SK-N-SH (cell line): Measurements from ENCODE around the gene UBA1. TPM values are rescaled to one million over a fixed set of nuclear protein-coding genes. Genes with fewer than 3 reads are reported as not detected.

Experiments used
- CTCF ChIA-PET: fragments of 300-600, 350-600 bp; formaldehyde crosslinking; extraction: SDS; loops from one replicate; lab custom pipeline; 2021; lab: Yijun Ruan, JAX
- POLR2A ChIA-PET: fragments of 350-600 bp; sonication (Branson Sonifier 250); formaldehyde crosslinking; extraction: SDS; loops from one replicate; lab custom pipeline; 2020; ENCODE audit warnings: antibody characterized with exemption, inconsistent platforms; lab: Yijun Ruan, JAX
- DNase-seq: peaks from one replicate; pipeline ENCODE4 v3.0.0; 2012
- H2AFZ ChIP-seq: fragments of 200-600 bp; sonication (generic); 2 replicates; pipeline ENCODE4 v1.8.1; 2016; ENCODE audit warnings: antibody characterized with exemption, mild to moderate bottlenecking, low read depth
- H3F3A ChIP-seq: fragments of 200-600 bp; sonication (generic); replicated peaks from 2 replicates; pipeline ENCODE3; 2016; ENCODE audit warnings: antibody characterized with exemption, mild to moderate bottlenecking; ENCODE audit not compliant: insufficient read depth
- H3K27ac ChIP-seq, 2 experiments: fragments of 200-500 bp in 1 of 2; fragments of 200-600 bp in 1 of 2; sonication (Bioruptor generic) in 1 of 2; sonication (generic), shearing (Covaris generic) in 1 of 2; 2 replicates each; pipeline versions ENCODE4 v1.5.1 to v1.6.1; 2014 to 2016; ENCODE audit warnings: low read depth in 2 of 2, inconsistent platforms in 1 of 2, low read length in 1 of 2, mild to moderate bottlenecking in 1 of 2, mixed read lengths in 1 of 2
- H3K27me3 ChIP-seq: fragments of 200-600 bp; sonication (generic), shearing (Covaris generic); 2 replicates; pipeline ENCODE4 v1.6.1; 2016; ENCODE audit warnings: mixed run types; ENCODE audit not compliant: insufficient read depth
- H3K36me3 ChIP-seq, 2 experiments: fragments of 200-500 bp in 1 of 2; fragments of 200-600 bp in 1 of 2; sonication (Bioruptor generic) in 1 of 2; sonication (generic) in 1 of 2; replicated peaks in 1 of 2; 2 replicates each; pipeline versions ENCODE3 to v1.5.1; 2014 to 2016; ENCODE audit warnings: low read length in 1 of 2, mild to moderate bottlenecking in 1 of 2; ENCODE audit not compliant: insufficient read depth in 2 of 2, control insufficient read depth in 1 of 2
- H3K4me1 ChIP-seq, 2 experiments: fragments of 200-500 bp in 1 of 2; fragments of 200-600 bp in 1 of 2; sonication (Bioruptor generic) in 1 of 2; sonication (generic), shearing (Covaris generic) in 1 of 2; 2 replicates each; pipeline versions ENCODE4 v1.5.1 to v1.6.1; 2014 to 2016; ENCODE audit warnings: low read depth in 1 of 2, low read length in 1 of 2, mixed run types in 1 of 2; ENCODE audit not compliant: insufficient read depth in 2 of 2, control insufficient read depth in 1 of 2
- H3K4me2 ChIP-seq: fragments of 200-600 bp; sonication (generic), shearing (Covaris generic); 2 replicates; pipeline ENCODE4 v1.6.1; 2017; ENCODE audit warnings: mixed run types
- H3K4me3 ChIP-seq, 2 experiments: fragments of 200-500 bp in 1 of 2; fragments of 200-600 bp in 1 of 2; sonication (Bioruptor generic) in 1 of 2; sonication (generic), shearing (Covaris generic) in 1 of 2; 2 replicates each; pipeline versions ENCODE4 v1.5.1 to v1.8.1; 2014 to 2016; ENCODE audit warnings: low read depth in 2 of 2, inconsistent platforms in 1 of 2, low read length in 1 of 2, mild to moderate bottlenecking in 1 of 2, mixed read lengths in 1 of 2, moderate library complexity in 1 of 2
- H3K79me2 ChIP-seq: fragments of 200-600 bp; sonication (generic); 2 replicates; pipeline ENCODE4 v1.8.1; 2017; ENCODE audit warnings: mild to moderate bottlenecking; ENCODE audit not compliant: insufficient read depth
- H3K9ac ChIP-seq: fragments of 200-600 bp; sonication (generic); 2 replicates; pipeline ENCODE4 v1.6.1; 2017; ENCODE audit warnings: mixed run types
- H3K9me2 ChIP-seq: fragments of 200-600 bp; sonication (generic); 2 replicates; pipeline ENCODE4 v1.6.1; 2017; ENCODE audit warnings: mixed run types
- H3K9me3 ChIP-seq: fragments of 200-600 bp; sonication (generic); 2 replicates; pipeline ENCODE4 v1.6.1; 2017; ENCODE audit warnings: mixed run types, mild to moderate bottlenecking, moderate library complexity
- H4K20me1 ChIP-seq: fragments of 200-600 bp; sonication (generic); 2 replicates; pipeline ENCODE4 v1.6.1; 2017; ENCODE audit warnings: mild to moderate bottlenecking, mixed run types; ENCODE audit not compliant: insufficient read depth
- EP300 ChIP-seq, 2 experiments: IDR thresholded peaks; 2 replicates each; pipeline versions ENCODE4 v1.4.0 to v1.6.1; 2012; ENCODE audit warnings: borderline replicate concordance in 1 of 2, low read depth in 1 of 2, low read length in 1 of 2
- EZH2phosphoT487 ChIP-seq: fragments of 200-600 bp; sonication (generic); IDR thresholded peaks from 2 replicates; pipeline ENCODE4 v1.6.1; 2017; ENCODE audit warnings: low read depth, mixed run types, mild to moderate bottlenecking, antibody characterized with exemption, moderate library complexity, borderline replicate concordance
- FOSL2 ChIP-seq: IDR thresholded peaks from 2 replicates; pipeline ENCODE4 v1.4.0; 2012; ENCODE audit warnings: low read depth, mild to moderate bottlenecking, moderate library complexity, borderline replicate concordance
- FOXM1 ChIP-seq: IDR thresholded peaks from 2 replicates; pipeline ENCODE4 v1.4.0; 2012; ENCODE audit warnings: low read depth, mild to moderate bottlenecking
- GABPA ChIP-seq: IDR thresholded peaks from 2 replicates; pipeline ENCODE4 v1.4.0; 2012; ENCODE audit warnings: low read depth, mild to moderate bottlenecking
- JUND ChIP-seq: IDR thresholded peaks from 2 replicates; pipeline ENCODE4 v1.4.0; 2012
- MXI1 ChIP-seq: IDR thresholded peaks from 2 replicates; pipeline ENCODE4 v1.6.1; 2012; ENCODE audit warnings: mild to moderate bottlenecking, low read depth, low read length, improper control_type of control experiment
- NRF1 ChIP-seq: IDR thresholded peaks from 2 replicates; pipeline ENCODE4 v1.6.1; 2012; ENCODE audit warnings: low read depth, mild to moderate bottlenecking, low read length
- RFX5 ChIP-seq: IDR thresholded peaks from 2 replicates; pipeline ENCODE4 v1.6.1; 2012; ENCODE audit warnings: mild to moderate bottlenecking, improper control_type of control experiment, low read length
- SIN3A ChIP-seq: IDR thresholded peaks from 2 replicates; pipeline ENCODE4 v1.6.1; 2012; ENCODE audit warnings: low read depth, mild to moderate bottlenecking, low read length, moderate library complexity, borderline replicate concordance
- SMC3 ChIP-seq: IDR thresholded peaks from 2 replicates; pipeline ENCODE4 v1.6.1; 2012; ENCODE audit warnings: low read depth, low read length, improper control_type of control experiment
- TAF1 ChIP-seq: IDR thresholded peaks from 2 replicates; pipeline ENCODE4 v1.6.1; 2012; ENCODE audit warnings: low read depth, mild to moderate bottlenecking, low read length, moderate library complexity, borderline replicate concordance
- TCF12 ChIP-seq: IDR thresholded peaks from 2 replicates; pipeline ENCODE4 v1.4.0; 2012
- TEAD4 ChIP-seq: IDR thresholded peaks from 2 replicates; pipeline ENCODE4 v1.4.0; 2012; ENCODE audit warnings: mild to moderate bottlenecking, borderline replicate concordance; ENCODE audit not compliant: insufficient read depth
- YY1 ChIP-seq: IDR thresholded peaks from 2 replicates; pipeline ENCODE4 v1.4.0; 2012; ENCODE audit warnings: low read depth, mild to moderate bottlenecking
- whole genome bisulfite sequencing: methylation state at CpG from one replicate; pipeline ENCODE4 v1.1.6; 2017; ENCODE audit warnings: low lambda C conversion rate; 5-methylcytosine and 5-hydroxymethylcytosine counted together
- polyA plus RNA-seq, 3 experiments: library from polyadenylated mRNA; depleted of rRNA; stranded (reverse); fragments of >200 nt; gene quantifications; 2 replicates each; pipeline ENCODE4 v1.2.3, GENCODE V29; 2012
- TF ChIP-seq, protein P1 (sequence below): IDR thresholded peaks from 2 replicates; pipeline ENCODE4 v1.6.1; 2012; ENCODE audit warnings: mild to moderate bottlenecking, low read depth, low read length, moderate library complexity
- TF ChIP-seq, protein P2 (sequence below): fragments of 150-350 bp; IDR thresholded peaks from 2 replicates; pipeline ENCODE4 v1.6.1; 2017; ENCODE audit warnings: antibody characterized with exemption, low read length, low read depth, borderline replicate concordance
- TF ChIP-seq, protein P3 (sequence below): IDR thresholded peaks from 2 replicates; pipeline ENCODE4 v1.4.0; 2012; ENCODE audit warnings: low read depth, borderline replicate concordance
- TF ChIP-seq, protein P4 (sequence below): fragments of 150-350 bp; IDR thresholded peaks from 2 replicates; pipeline ENCODE4 v1.6.1; 2016; ENCODE audit warnings: mild to moderate bottlenecking, low read depth, low read length

Gene UBA1
- polyA plus RNA-seq, 1 of the 3 experiments (the other 2 are of a cell fraction): 283 TPM

DNA sequence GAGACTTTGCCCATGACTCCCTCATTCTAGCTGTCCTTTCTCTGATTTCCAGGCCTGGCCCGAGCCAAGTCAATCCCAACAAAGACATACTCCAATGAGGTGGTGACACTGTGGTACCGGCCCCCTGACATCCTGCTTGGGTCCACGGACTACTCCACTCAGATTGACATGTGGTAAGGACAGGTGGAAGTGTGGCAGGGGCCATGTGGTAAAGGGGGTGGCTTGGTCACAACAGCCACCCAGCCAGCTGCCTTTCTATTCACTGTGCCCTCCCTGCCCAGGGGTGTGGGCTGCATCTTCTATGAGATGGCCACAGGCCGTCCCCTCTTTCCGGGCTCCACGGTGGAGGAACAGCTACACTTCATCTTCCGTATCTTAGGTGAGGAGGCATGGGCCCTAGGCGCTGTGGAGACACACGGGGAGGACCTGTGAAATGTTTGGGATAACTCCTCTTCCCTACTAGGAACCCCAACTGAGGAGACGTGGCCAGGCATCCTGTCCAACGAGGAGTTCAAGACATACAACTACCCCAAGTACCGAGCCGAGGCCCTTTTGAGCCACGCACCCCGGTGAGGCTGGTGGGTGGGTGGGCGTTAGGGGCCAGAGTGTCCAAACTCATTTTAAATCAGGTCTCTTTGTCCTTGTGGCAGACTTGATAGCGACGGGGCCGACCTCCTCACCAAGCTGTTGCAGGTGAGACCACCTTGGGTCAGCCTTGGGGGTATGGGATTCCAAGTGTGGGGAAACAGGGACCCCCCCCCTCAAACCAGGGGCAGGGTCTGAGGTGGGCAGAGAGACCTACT is 33.1 kb downstream of the UBA1 start:
- Histone ChIP-seq H3K4me2 (no peak overlapping the region), H3K27me3 (no peaks in the 10 kb centered on the region), H3K4me3 (no peak overlapping the region), H3K9me3 (no peaks in the 10 kb centered on the region), H3K4me1 (no peaks in the 10 kb centered on the region; a peak in 1 of 4 replicates), H3K9ac (no peak overlapping the region), H2AFZ (no peak overlapping the region), H3K9me2 (no peaks in the 10 kb centered on the region), H3K79me2 (peaks cover 22% of the 10 kb centered on the region), H4K20me1 (peaks cover 23% of the 10 kb centered on the region), H3F3A (peaks cover 4% of the 10 kb centered on the region), H3K36me3 (peaks cover 27 to 67% of the 10 kb centered on the region in 2 experiments), H3K27ac (no peak overlapping the region)
- ChIA-PET POLR2A (no interaction called here), CTCF (no interaction called here)
- DNase-seq: no peak
- 90% methylated on average over 14 of the region's 19 CpGs for WGBS
- TF ChIP-seq FOXM1 (no peak), FOSL2 (no peak), GABPA (no peak), RFX5 (no peak), YY1 (no peak), TEAD4 (no peak), SMC3 (no peak), JUND (no peak), TCF12 (no peak), EZH2phosphoT487 (no peak), EP300 (IDR thresholded peaks at IDR 0.05; ENCODE audit: borderline replicate concordance in 1 of 2, low read depth in 1 of 2, low read length in 1 of 2) (no peak), TAF1 (no peak), SIN3A (no peak), MXI1 (no peak), NRF1 (no peak)
- TF ChIP-seq, protein P1, sequence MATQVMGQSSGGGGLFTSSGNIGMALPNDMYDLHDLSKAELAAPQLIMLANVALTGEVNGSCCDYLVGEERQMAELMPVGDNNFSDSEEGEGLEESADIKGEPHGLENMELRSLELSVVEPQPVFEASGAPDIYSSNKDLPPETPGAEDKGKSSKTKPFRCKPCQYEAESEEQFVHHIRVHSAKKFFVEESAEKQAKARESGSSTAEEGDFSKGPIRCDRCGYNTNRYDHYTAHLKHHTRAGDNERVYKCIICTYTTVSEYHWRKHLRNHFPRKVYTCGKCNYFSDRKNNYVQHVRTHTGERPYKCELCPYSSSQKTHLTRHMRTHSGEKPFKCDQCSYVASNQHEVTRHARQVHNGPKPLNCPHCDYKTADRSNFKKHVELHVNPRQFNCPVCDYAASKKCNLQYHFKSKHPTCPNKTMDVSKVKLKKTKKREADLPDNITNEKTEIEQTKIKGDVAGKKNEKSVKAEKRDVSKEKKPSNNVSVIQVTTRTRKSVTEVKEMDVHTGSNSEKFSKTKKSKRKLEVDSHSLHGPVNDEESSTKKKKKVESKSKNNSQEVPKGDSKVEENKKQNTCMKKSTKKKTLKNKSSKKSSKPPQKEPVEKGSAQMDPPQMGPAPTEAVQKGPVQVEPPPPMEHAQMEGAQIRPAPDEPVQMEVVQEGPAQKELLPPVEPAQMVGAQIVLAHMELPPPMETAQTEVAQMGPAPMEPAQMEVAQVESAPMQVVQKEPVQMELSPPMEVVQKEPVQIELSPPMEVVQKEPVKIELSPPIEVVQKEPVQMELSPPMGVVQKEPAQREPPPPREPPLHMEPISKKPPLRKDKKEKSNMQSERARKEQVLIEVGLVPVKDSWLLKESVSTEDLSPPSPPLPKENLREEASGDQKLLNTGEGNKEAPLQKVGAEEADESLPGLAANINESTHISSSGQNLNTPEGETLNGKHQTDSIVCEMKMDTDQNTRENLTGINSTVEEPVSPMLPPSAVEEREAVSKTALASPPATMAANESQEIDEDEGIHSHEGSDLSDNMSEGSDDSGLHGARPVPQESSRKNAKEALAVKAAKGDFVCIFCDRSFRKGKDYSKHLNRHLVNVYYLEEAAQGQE: no peak
- TF ChIP-seq, protein P2, sequence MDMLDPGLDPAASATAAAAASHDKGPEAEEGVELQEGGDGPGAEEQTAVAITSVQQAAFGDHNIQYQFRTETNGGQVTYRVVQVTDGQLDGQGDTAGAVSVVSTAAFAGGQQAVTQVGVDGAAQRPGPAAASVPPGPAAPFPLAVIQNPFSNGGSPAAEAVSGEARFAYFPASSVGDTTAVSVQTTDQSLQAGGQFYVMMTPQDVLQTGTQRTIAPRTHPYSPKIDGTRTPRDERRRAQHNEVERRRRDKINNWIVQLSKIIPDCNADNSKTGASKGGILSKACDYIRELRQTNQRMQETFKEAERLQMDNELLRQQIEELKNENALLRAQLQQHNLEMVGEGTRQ: no peak
- TF ChIP-seq, protein P3, sequence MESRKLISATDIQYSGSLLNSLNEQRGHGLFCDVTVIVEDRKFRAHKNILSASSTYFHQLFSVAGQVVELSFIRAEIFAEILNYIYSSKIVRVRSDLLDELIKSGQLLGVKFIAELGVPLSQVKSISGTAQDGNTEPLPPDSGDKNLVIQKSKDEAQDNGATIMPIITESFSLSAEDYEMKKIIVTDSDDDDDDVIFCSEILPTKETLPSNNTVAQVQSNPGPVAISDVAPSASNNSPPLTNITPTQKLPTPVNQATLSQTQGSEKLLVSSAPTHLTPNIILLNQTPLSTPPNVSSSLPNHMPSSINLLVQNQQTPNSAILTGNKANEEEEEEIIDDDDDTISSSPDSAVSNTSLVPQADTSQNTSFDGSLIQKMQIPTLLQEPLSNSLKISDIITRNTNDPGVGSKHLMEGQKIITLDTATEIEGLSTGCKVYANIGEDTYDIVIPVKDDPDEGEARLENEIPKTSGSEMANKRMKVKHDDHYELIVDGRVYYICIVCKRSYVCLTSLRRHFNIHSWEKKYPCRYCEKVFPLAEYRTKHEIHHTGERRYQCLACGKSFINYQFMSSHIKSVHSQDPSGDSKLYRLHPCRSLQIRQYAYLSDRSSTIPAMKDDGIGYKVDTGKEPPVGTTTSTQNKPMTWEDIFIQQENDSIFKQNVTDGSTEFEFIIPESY: no peak
- TF ChIP-seq, protein P4, sequence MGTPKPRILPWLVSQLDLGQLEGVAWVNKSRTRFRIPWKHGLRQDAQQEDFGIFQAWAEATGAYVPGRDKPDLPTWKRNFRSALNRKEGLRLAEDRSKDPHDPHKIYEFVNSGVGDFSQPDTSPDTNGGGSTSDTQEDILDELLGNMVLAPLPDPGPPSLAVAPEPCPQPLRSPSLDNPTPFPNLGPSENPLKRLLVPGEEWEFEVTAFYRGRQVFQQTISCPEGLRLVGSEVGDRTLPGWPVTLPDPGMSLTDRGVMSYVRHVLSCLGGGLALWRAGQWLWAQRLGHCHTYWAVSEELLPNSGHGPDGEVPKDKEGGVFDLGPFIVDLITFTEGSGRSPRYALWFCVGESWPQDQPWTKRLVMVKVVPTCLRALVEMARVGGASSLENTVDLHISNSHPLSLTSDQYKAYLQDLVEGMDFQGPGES: no peak
